HG03108 (cell line): ENCODE results near the gene LIN52.
"Not testable (repeated sequence)": the region's sequence is repeated elsewhere in the genome, so short reads cannot be mapped to it uniquely, and the experiment has no call there.

Source experiments
- ATAC-seq: cut with Tn5 transposase; IDR thresholded peaks from one replicate; pipeline ENCODE4 v1.9.1; 2021; ENCODE audit warnings: moderate library complexity; ENCODE audit not compliant: unreplicated experiment

Gene LIN52

DNA sequence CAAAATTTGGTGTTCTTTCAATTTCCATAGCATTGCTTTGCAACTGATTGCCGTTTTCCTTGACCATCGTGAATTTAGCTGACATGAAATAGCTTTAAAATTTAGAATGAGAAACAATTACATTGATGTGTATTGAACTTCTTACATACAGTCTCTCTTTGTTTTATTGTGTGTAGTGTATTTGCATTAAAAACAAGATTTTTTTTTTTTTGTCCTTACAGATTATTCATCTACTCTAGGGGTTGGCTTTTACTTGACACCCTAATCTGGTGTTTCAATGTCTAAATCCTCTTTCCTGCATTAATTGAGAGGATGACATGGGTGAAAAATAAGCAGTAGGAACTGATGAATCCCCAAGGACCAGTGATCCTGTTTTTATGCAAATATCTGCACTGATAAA is 20.6 kb downstream of the LIN52 start:
- ATAC-seq, result no peak

DNA sequence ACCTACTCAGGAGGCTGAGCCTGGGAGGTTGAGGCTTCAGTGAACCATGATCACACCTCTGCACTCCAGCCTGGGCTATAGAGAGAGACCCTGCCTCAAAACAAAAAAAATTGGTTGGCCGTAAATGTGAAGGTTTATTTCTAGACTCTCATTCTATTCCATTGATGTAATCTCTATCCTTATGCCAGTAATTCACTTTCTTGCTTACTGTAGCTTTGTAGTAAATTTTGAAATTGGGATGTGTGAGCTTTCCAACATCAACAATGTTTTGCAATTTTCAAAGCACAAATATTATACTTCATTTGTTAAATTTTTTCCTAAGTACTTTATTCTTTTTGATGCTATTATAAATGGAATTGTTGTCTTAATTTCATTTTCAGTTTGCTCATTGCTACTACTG is 24.6 kb downstream of the LIN52 start:
- ATAC-seq, result no peak

DNA sequence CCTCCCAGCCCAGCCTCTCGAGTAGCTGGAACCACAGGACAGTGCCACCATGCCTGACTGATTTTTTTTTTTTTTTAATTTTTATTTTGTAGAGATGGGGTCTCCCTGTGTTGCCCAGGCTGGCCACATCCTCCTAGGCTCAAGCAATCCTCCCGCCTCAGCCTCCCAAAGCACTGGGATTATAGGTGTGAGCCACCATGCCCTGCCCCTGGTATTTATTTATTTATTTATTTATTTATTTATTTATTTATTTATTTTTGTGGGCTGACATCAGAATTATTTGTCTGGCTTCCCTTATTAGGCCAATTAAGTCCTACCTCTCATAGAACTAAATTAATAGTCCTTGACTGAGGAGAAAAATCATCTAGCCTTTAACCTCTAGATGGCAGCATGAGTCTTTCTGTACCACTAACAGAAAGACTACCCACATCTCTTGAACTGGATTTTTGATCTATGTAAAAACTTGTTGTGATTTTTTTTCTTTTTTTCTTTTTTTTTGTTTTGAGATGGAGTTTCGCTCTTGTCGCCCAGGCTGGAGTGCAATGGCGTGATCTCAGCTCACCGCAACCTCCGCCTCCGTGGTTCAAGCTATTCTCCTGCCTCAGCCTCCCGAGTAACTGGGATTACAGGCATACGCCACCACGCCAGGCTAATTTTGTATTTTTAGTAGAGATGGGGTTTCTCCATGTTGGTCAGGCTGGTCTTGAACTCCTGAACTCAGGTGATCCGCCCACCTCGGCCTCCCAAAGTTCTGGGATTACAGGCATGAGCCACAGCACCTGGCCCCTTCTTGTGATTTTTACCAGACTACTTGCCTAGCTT is 26.9 kb downstream of the LIN52 start:
- ATAC-seq, result not testable (repeated sequence)

DNA sequence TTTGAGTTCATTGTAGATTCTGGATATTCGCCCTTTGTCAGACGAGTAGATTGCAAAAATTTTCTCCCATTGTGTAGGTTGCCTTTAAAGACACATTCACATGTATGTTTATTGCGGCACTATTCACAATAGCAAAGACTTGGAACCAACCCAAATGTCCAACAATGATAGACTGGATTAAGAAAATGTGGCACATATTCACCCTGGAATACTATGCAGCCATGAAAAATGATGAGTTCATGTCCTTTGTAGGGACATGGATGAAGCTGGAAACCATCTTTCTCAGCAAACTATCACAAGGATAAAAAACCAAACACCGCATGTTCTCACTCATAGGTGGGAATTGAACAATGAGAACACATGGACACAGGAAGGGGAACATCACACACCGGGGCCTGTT is 40.7 kb downstream of the LIN52 start:
- not testable (repeated sequence) for ATAC-seq

DNA sequence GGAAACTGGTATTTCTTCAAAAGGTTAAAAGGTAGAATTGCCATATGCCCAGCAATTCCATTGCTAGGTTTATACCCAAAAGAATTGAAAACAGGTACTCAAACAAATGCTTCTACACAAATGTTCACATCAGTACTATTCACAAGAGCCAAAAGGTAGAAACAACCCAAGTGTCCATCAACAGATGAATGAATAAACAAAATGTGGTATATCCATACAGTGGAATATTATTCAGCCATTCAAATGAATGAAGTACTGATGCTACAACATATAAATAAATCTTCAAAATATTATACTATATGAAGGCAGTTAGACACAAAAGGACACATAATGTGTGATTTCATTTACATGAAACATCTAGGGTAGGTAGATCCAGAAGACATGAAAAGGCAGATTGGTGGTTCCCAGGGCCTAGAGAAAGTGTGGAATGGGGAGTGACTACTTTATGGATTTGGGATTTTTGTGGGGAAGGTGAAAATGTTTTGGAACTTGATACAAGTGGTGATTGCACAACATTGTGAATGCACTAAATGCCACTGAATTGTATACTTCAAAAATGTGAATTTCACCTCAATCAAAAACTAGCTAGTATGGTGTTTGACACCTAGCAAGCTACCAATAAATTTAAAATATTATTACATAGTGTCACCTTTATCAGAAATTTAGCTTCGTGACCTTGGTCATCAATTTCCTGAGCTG is 41.7 kb downstream of the LIN52 start:
- no peak for ATAC-seq

DNA sequence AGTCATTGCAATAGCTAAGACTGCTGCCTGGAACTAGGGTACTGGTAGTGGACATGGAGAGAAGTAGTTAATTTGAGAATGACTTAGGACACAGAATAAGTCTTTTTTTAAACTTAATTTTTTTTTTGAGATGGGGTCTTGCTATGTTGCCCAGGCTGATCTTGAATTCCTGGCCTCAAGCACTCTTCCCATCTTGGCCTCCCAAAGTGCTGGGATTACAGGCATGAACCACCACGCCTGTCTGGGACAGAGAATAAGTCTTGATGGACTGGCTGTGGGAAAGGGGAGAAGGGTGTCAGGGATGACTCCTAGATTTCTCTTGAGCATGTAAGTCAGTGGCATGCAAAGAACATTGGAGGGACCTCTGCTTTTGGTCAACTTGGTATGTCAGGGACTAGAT is 42.9 kb downstream of the LIN52 start:
- ATAC-seq, result no peak

DNA sequence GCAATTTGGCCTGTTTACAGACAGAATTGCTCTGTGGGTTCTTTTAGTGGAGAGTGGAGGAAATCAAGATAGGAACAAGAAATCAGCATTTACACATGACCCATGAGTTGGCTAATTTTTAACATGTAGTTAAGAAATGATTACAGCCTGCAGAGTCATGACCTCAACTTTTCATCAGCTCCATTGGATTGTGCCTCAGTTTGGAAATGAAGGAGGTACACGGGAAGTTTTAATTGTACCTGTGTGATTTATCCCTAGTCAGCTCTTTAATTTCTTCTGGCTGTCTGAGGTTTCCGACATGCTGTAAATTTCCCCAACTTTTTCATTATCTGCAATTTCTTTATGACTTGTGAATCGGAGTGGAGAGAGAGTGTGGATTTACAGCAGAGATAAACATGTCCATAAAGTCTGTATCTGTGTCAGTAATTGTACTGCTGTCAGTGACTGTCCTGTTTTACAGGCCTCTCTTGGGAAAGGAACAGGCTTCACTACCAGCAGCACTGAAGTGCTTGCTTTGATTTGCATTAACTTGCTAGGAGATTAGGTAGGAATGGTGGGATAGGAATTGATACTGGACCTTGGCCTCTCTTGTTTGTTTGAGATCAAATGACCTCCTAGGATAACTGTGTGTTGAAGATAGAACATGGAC is 49.2 kb downstream of the LIN52 start:
- ATAC-seq, result no peak

DNA sequence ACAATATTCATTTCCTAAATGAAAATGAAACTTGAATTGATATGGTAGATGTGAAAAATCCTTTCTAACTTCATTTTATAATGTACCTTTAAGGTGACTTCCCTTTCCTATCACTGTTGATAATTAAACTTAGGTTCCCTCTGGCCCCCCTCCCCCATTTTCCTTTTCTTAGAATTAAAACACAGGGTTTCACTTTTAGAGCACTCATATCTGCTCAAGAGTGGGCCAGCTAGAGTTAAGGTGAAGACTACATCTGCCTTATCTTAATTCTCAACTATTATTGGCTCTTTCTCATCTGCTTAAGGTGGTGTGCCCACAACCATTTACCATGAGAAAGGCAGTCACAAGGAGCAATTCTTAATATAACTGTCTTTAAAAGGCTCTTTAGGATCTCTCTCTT is 49.7 kb downstream of the LIN52 start:
- no peak for ATAC-seq

DNA sequence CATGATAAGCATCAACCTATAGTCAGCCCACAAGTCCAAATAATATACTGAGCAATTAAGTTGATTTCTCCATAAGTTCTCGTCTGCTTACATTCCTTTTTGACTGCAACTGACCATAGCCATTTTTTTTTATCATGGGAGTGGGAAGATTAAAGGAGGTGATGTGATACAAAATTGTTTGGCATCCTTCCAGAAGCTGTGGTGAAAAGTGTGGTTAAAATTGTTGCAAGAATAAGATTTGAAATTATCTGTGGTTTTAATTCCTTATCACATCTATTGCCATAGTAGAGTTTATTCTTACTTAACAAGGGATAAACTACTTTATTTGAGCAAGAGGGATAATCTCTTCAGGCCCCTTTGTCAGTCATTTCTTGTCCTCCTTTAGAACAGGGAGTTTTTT is 50.7 kb downstream of the LIN52 start:
- ATAC-seq, result no peak

DNA sequence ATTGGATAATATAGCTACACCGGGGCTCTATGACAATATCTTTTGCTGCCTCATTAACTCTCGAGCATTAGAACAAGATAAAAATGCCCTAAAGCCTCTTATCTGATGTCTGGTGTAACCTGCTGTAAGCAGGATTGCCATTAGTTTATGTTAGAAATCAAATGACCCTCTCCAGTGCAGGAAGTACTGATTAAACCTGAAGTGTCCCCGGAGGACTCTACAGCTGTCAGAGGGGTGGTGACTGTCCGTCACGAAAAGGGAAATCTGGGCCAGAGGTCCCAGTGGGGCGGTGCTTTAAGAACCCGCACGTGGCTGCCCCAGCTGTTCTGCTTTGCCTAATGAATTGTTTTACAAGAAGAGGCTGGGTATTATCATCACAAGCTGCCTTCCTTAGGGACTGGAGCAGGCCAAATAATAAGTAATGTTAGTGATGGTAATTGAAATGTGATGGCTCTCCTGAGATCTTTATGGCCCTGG is 55.7 kb downstream of the LIN52 start:
- peak; percentile 56 for ATAC-seq

DNA sequence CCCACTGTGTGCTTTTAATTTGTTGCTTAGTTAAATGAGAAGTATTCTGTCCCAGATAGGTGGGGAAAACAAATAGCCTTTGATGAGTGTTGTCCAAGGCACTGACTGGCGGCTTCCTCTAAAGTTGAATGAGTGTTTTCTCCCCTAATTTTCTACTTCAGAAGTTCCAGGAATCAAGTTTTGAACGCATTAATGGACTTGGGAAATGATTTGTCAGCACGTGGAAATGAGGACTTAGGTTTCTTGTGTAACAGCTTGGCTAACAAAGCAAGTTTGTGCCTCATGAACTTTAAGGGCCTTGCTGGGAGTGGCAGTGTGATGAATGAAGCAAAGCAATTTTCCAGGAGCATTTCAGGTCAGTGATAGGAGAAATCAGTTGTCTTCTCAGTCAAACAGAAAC is 56.9 kb downstream of the LIN52 start:
- ATAC-seq, result no peak

DNA sequence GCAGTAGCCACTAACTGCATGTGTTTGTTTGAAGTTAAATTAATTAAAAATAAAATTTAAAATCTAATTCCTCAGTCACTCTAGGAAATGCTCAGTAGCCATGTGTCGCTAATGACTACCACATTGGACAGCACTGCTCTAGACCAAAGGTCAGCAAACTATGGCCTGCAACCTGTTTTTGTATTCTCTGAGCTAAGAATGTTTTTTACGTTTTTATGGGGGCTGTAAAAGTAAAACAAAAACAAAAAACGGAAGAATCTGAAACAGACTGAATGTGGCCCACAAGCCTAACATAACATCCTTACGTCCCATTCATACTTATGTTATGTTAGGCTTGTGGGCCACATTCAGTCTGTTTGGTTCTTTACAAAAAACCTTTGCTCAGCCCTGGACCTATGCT is 57.8 kb downstream of the LIN52 start:
- ATAC-seq, result no peak

DNA sequence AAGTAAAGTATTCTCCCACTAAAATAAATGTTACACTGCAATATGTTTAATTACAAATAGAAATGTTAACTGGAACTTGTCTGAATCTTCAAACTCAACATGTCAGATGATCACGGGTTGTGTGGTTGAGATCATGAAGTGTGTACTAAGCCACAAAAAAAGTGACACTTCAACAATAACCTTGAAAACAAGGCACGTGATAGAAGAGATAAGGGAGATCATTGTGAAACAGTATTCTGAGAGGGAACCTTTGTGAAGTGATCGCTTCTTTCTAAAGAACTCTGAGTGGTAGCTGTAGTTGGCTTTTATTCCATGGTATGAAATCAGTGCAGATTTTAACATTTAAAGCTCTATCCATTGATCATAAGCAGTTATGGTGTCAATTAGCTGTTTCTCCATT is 60.0 kb downstream of the LIN52 start:
- ATAC-seq, result no peak

DNA sequence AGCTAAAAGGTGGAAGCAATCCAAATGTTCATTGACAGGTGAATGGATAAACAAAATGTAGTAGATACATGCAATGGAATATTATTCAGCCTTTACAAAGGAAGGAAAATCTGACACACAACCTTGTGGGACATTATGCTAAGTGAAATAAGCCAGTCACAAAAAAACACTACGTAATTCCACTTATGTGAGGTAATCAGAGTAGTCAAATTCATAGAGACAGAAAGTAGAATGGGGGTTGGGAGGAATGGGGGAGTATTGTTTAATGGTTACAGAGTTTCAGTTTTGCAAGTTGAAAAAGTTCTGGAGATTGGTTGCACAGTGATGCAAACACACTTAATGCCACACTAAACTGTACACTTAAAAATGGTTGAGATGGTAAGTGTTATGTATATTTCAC is 62.8 kb downstream of the LIN52 start:
- ATAC-seq, result no peak

DNA sequence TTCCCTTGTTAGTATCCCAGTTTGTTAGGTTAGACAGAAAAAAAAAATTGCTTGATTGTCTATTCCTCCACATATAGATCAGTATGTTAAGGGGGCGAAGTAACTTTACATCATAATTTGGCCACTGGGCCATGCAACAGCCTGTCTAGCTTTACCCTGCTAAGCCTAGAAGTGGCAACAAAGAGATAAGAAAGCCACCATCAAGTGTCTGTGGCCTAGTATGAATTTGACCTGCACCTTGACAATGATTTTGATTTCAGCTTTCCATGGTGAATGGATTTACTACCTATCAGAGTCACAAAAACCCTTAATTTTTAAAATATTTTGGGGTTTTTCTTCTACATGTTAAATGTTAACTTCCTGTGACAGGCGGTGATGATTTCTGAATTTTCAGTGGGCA is 63.9 kb downstream of the LIN52 start:
- ATAC-seq, result no peak

DNA sequence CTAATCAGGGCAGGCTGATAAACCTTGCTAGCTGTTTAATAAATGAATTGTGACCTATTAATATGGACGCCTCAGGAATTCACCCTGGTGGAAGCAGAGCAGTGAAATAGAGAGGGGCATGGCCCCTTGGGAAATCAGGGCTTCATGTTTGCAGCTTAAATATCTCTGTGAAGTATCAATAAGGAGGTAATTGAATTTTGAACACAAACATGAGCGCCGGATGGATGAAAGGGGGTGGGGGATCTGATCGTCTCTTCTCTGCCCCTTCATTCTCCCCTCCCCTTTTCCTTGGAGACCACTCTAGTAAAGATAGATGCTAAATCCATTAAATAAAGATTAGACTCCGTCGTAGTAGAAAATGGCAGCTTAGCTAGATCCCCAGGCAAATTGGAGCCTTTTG is 70.5 kb downstream of the LIN52 start:
- ATAC-seq, result no peak

DNA sequence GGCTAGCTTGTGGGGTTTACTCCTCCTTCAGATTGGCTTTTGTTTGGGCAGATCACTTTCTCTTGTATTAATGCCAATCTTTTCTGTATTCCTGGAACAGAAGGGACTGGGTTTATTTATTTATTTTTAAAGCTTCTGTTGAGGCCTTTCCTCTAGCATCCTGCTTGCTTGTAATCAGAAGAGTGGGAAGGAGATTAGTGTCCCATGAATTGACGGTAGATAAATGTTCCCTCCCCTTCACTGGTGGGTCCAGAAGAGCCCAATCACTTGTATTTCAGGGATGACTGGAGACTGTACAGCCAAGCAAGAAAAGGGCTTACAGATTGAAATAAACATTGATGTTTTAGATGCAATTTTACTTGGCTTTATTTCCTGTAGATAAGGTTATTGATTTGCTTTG is 71.0 kb downstream of the LIN52 start:
- no peak for ATAC-seq

DNA sequence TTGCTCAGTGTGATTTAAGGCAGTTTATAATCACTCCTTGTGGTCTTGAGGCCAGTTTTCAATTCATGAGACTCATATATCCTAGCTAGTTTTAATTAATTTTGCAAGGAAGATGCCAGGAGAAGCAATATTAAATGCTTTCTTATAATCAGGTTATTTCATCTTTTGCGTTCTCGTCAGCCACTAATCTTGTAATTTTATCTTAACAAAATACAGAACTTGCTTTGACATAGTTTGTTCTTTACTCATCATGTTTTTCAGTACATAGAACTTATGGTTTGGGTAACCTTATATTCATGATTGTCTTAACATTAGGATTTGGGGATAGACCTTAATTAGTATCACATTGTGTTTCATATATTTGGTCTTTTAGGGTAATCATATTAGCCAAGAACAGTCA is 76.0 kb downstream of the LIN52 start:
- no peak for ATAC-seq

DNA sequence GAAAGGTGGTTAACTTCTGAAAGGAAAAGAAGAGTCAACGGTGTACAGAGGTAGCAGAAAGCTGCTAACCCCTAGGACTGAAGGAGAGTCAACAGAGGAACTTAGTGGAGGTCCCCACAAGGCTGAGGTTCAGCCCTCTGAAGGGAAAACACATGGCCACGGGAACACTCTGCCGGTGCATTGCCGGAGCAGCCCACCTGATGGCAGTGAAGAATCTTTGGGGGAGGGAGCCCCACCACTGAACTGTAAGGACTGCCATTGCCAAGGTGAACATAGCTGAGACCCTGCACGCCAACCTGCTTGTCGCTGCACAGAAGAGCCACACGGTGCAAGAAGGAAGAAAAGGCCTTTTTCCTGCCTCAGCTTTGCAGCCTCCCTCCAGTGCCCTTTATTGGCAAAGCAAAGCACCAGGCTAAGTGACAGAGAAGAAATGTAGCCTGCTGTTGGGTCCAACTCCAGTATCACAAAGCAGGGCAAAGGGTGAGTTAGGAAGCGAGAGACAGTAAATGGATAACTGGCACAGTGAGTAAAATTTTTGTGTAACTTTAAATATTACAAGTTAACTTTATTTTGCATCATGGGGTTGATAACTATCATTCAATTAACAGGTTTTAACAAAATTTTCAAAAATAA is 76.9 kb downstream of the LIN52 start:
- no peak for ATAC-seq

DNA sequence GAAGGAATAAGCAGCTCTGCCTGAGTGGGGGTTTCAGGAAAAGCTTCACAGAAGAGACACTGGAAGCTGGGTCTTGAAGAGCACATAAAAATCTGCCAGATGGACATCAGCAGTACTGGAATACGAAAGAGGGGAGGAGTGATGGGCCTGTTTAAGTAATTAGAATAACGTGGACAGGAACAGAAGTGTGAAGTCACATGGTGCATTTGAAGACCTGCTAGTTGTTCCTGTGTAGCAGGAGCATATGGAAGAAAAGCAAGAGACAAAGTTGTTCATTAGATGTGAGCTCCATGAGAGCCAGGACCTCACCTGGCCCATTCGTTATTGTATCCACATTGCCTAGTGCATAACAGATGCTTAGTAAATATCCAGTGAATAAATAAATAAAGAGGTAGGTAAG is 85.2 kb downstream of the LIN52 start:
- no peak for ATAC-seq

DNA sequence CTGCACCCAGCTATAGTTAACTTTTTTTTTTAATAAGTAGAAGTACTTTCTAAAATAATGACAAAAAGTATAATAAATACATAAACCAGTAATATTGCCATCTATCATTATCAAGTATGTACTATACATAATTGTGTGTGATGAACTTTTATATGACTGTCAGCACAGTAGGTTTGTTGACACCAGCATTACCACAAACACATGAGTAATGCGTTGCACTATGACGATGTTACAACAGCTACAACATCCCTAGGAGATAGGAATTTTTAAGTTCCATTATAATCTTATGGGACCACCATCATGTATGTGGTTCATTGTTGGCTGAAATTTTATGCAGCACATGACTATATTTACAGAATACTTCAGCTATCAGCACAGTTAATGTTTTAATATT is 91.6 kb downstream of the LIN52 start:
- ATAC-seq, result no peak

DNA sequence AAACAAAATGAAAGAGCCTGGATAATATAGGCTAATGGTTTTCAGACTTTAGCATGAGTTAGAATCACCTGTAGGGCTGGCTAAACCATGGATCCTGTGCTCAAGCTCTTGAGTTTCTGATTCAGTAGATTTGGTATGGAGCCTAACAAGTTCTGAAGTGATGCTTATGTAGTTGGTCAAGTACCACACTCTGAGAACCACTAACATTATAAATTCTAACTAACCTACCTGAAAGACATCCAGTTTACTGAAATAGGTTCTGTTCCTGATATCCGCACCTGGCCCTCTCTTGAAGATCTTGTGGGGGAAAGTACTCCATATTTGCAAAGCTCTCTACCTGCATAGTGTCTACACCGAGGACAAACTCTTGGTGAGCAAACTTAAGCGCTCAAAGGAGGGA is 95.1 kb downstream of the LIN52 start:
- ATAC-seq, result no peak
